Activated CD8-positive, alpha-beta T cell treated with anti-CD3 and anti-CD28 coated beads for 36 hours (primary cell): ENCODE measurements around the gene F10. TPM values are rescaled to one million over a fixed set of nuclear protein-coding genes. Genes with fewer than 3 reads are reported as not detected.

Experiments
- ATAC-seq: fragments of 200-7000 bp; cut with Tn5 transposase; one replicate; pipeline ENCODE4 v1.10.0; 2021; ENCODE audit warnings: mild to moderate bottlenecking, moderate library complexity
- CTCF ChIA-PET: fragments of 350-600 bp; sonication (Branson Sonifier 250); formaldehyde crosslinking; loops from one replicate; lab custom pipeline; 2021; ENCODE audit warnings: antibody characterized with exemption; lab: Charles Lee
- POLR2A ChIA-PET: fragments of 350-600 bp; sonication (Branson Sonifier 250); formaldehyde crosslinking; loops from one replicate; lab custom pipeline; 2021; ENCODE audit warnings: antibody characterized with exemption; lab: Charles Lee
- DNase-seq: peaks from one replicate; pipeline ENCODE4 v3.0.0-alpha.2; 2020
- H3K27ac Mint-ChIP-seq: one replicate; pipeline ENCODE4 v1.8.0; 2021; ENCODE audit warnings: mild to moderate bottlenecking, mixed read lengths
- H3K27me3 Mint-ChIP-seq: one replicate; pipeline ENCODE4 v1.8.0; 2021; ENCODE audit warnings: mixed read lengths
- H3K36me3 Mint-ChIP-seq: one replicate; pipeline ENCODE4 v1.8.0; 2021; ENCODE audit warnings: low read depth, mixed read lengths
- H3K4me1 Mint-ChIP-seq: one replicate; pipeline ENCODE4 v1.8.0; 2021; ENCODE audit warnings: low read depth, mixed read lengths
- H3K4me3 Mint-ChIP-seq: one replicate; pipeline ENCODE4 v1.8.0; 2021; ENCODE audit warnings: mild to moderate bottlenecking, moderate library complexity, mixed read lengths
- H3K9me3 Mint-ChIP-seq: one replicate; pipeline ENCODE4 v1.8.0; 2021; ENCODE audit warnings: mixed read lengths
- CTCF ChIP-seq: fragments of 200-600 bp; IDR thresholded peaks from one replicate; pipeline ENCODE4 v1.8.0; 2022; ENCODE audit warnings: antibody characterized with exemption, mild to moderate bottlenecking
- intact Hi-C: fragments of 100-400 bp; cut with micrococcal nuclease; formaldehyde crosslinking; loops from one replicate; pipeline ENCODE4 v1.10.0; 2022
- total RNA-seq, 2 experiments: library from RNA; stranded (reverse); gene quantifications; one replicate each; pipeline ENCODE4 v1.2.3, GENCODE V29; 2021

F10 gene
- total RNA-seq, 2 experiments from 2014 or later, result not detected

DNA sequence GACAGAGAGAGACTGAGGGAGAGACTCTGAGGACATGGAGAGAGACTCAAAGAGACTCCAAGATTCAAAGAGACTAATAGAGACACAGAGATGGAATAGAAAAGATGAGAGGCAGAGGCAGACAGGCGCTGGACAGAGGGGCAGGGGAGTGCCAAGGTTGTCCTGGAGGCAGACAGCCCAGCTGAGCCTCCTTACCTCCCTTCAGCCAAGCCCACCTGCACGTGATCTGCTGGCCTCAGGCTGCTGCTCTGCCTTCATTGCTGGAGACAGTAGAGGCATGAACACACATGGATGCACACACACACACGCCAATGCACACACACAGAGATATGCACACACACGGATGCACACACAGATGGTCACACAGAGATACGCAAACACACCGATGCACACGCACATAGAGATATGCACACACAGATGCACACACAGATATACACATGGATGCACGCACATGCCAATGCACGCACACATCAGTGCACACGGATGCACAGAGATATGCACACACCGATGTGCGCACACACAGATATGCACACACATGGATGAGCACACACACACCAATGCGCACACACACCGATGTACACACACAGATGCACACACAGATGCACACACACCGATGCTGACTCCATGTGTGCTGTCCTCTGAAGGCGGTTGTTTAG, 3.3 kb upstream of the F10 start:
- Mint-ChIP-seq H3K9me3 (no peaks in the 10 kb centered on the region), H3K27me3 (no peaks in the 10 kb centered on the region), H3K4me1 (no peaks in the 10 kb centered on the region), H3K27ac (no peak overlapping the region), H3K36me3 (no peaks in the 10 kb centered on the region), H3K4me3 (no peak overlapping the region)
- no peak for DNase-seq
- no peak for TF ChIP-seq CTCF
- no peak for ATAC-seq
- intact Hi-C loops, result no loop called here
- POLR2A ChIA-PET, result no interaction called here
- CTCF ChIA-PET, result no interaction called here

DNA sequence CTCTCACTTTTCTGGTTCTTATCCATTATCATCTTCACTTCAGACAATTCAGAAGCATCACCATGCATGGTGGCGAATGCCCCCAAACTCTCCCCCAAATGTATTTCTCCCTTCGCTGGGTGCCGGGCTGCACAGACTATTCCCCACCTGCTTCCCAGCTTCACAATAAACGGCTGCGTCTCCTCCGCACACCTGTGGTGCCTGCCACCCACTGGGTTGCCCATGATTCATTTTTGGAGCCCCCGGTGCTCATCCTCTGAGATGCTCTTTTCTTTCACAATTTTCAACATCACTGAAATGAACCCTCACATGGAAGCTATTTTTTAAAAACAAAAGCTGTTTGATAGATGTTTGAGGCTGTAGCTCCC, 2.8 kb upstream of the F10 start:
- POLR2A ChIA-PET, result no interaction called here
- no peaks in the 10 kb centered on the region for H3K27me3 Mint-ChIP-seq
- ATAC-seq (no peak), DNase-seq (no peak)
- CTCF ChIA-PET, result no interaction called here
- H3K4me3 Mint-ChIP-seq, result no peak overlapping the region
- TF ChIP-seq CTCF, result no peak
- H3K9me3 Mint-ChIP-seq, result no peaks in the 10 kb centered on the region
- no peaks in the 10 kb centered on the region for H3K36me3 Mint-ChIP-seq
- intact Hi-C loops, result no loop called here
- H3K4me1 Mint-ChIP-seq, result no peaks in the 10 kb centered on the region
- H3K27ac Mint-ChIP-seq, result no peak overlapping the region

- TF ChIP-seq CTCF, result no peak
- intact Hi-C loops, result no loop called here
- ATAC-seq (no peak), DNase-seq (no peak)
- H3K36me3 Mint-ChIP-seq, result no peaks in the 10 kb centered on the region
- no peaks in the 10 kb centered on the region for H3K4me1 Mint-ChIP-seq
- no peaks in the 10 kb centered on the region for H3K27me3 Mint-ChIP-seq
- H3K9me3 Mint-ChIP-seq, result no peaks in the 10 kb centered on the region
- H3K4me3 Mint-ChIP-seq, result no peak overlapping the region
- ChIA-PET POLR2A (no interaction called here), CTCF (no interaction called here)
- no peak overlapping the region for H3K27ac Mint-ChIP-seq
Observed at GRCh38 chr13:113120300-113121182, 2.1 kb upstream of the F10 start.

- no peak for TF ChIP-seq CTCF
- intact Hi-C loops, result no loop called here
- no peaks in the 10 kb centered on the region for H3K4me1 Mint-ChIP-seq
- H3K27me3 Mint-ChIP-seq, result peaks cover 5% of the 10 kb centered on the region
- ChIA-PET CTCF (no interaction called here), POLR2A (no interaction called here)
- no peak for DNase-seq
- no peak overlapping the region for H3K4me3 Mint-ChIP-seq
- no peaks in the 10 kb centered on the region for H3K9me3 Mint-ChIP-seq
- H3K27ac Mint-ChIP-seq, result no peak overlapping the region
- no peak for ATAC-seq
- no peaks in the 10 kb centered on the region for H3K36me3 Mint-ChIP-seq
Observed at GRCh38 chr13:113121183-113121927, 1.2 kb upstream of the F10 start.
